CD14-positive monocyte (primary cell): ENCODE results near the gene STAM. TPM values are rescaled to one million over a fixed set of nuclear protein-coding genes. Genes with fewer than 3 reads are reported as not detected.

Source experiments
- DNase-seq, 3 donors: peaks; one replicate each; pipeline ENCODE4 v3.0.0-alpha.2; 2011 to 2022
- H2AFZ ChIP-seq: 2 replicates; pipeline ENCODE4 v1.6.0; 2012; ENCODE audit warnings: mild to moderate bottlenecking, low read depth, low read length, inconsistent platforms; ENCODE audit not compliant: insufficient read depth, poor library complexity, severe bottlenecking
- H3K27ac ChIP-seq, 2 donors: 1 replicate in 1 of 2; 2 replicates in 1 of 2; pipeline ENCODE4 v1.5.1; 2012 to 2013; ENCODE audit warnings: low read length in 2 of 2, control low read depth in 1 of 2, inconsistent platforms in 1 of 2, low read depth in 1 of 2, mild to moderate bottlenecking in 1 of 2
- H3K27me3 ChIP-seq, 2 donors: one replicate each; pipeline versions ENCODE4 v1.6.0 to v1.6.1; 2011 to 2013; ENCODE audit warnings: low read length in 2 of 2; ENCODE audit not compliant: control insufficient read depth in 2 of 2, insufficient read depth in 2 of 2
- H3K36me3 ChIP-seq, 2 donors: replicated peaks in 1 of 2; 1 replicate in 1 of 2; 2 replicates in 1 of 2; pipeline versions ENCODE4 v1.5.1 to v1.6.1; 2012 to 2013; ENCODE audit warnings: low read length in 2 of 2, control low read depth in 1 of 2, inconsistent platforms in 1 of 2, mild to moderate bottlenecking in 1 of 2; ENCODE audit not compliant: insufficient read depth in 2 of 2, control insufficient read depth in 1 of 2
- H3K4me1 ChIP-seq, 2 donors: 1 replicate in 1 of 2; 2 replicates in 1 of 2; pipeline versions ENCODE4 v1.5.1 to v1.6.1; 2012 to 2013; ENCODE audit warnings: low read length in 2 of 2, control low read depth in 1 of 2, inconsistent platforms in 1 of 2, mild to moderate bottlenecking in 1 of 2, moderate library complexity in 1 of 2; ENCODE audit not compliant: insufficient read depth in 2 of 2, control insufficient read depth in 1 of 2
- H3K4me2 ChIP-seq: replicated peaks from 2 replicates; pipeline ENCODE3; 2012; ENCODE audit warnings: low read length, moderate library complexity, mild to moderate bottlenecking; ENCODE audit not compliant: poor library complexity, severe bottlenecking; ENCODE audit errors: extremely low read depth
- H3K4me3 ChIP-seq, 3 experiments: fragments of 200-600 bp in 1 of 3; sonication (generic) in 1 of 3; replicated peaks in 1 of 3; 1 replicate in 2 of 3; 2 replicates in 1 of 3; pipeline ENCODE4 v1.5.1; 2011 to 2013; ENCODE audit warnings: low read length in 3 of 3, mild to moderate bottlenecking in 3 of 3, control low read depth in 2 of 3, low read depth in 2 of 3, inconsistent platforms in 1 of 3, moderate library complexity in 1 of 3
- H3K79me2 ChIP-seq: 2 replicates; pipeline ENCODE4 v1.6.0; 2012; ENCODE audit warnings: mild to moderate bottlenecking, control low read depth, inconsistent platforms, low read length, moderate library complexity; ENCODE audit not compliant: insufficient read depth
- H3K9ac ChIP-seq: 2 replicates; pipeline ENCODE4 v1.6.0; 2017; ENCODE audit warnings: low read length, mild to moderate bottlenecking; ENCODE audit not compliant: insufficient read depth, poor library complexity, severe bottlenecking
- H3K9me3 ChIP-seq, 2 donors: replicated peaks in 1 of 2; 1 replicate in 1 of 2; 2 replicates in 1 of 2; pipeline versions ENCODE4 v1.5.1 to v1.6.1; 2012 to 2013; ENCODE audit warnings: low read length in 2 of 2, control low read depth in 1 of 2; ENCODE audit not compliant: control insufficient read depth in 1 of 2, insufficient read depth in 1 of 2
- H4K20me1 ChIP-seq: 2 replicates; pipeline ENCODE4 v1.6.0; 2012; ENCODE audit warnings: mild to moderate bottlenecking, low read length, control low read depth, moderate library complexity; ENCODE audit not compliant: insufficient read depth
- H3K27ac Mint-ChIP-seq, 7 donors: one replicate each; pipeline ENCODE4 v1.8.0; 2020; ENCODE audit warnings: mild to moderate bottlenecking in 7 of 7, mixed read lengths in 7 of 7, moderate library complexity in 6 of 7, inconsistent platforms in 2 of 7
- H3K27me3 Mint-ChIP-seq, 3 donors: one replicate each; pipeline ENCODE4 v1.8.0; 2021 to 2022; ENCODE audit warnings: low read depth in 3 of 3, mild to moderate bottlenecking in 3 of 3, mixed read lengths in 3 of 3, moderate library complexity in 3 of 3, inconsistent platforms in 1 of 3
- H3K36me3 Mint-ChIP-seq, 2 donors: one replicate each; pipeline ENCODE4 v1.8.0; 2020; ENCODE audit warnings: mixed read lengths in 2 of 2, inconsistent platforms in 1 of 2, mild to moderate bottlenecking in 1 of 2
- H3K4me1 Mint-ChIP-seq: one replicate; pipeline ENCODE4 v1.8.0; 2020; ENCODE audit warnings: mild to moderate bottlenecking, mixed read lengths
- H3K4me3 Mint-ChIP-seq, 2 donors: one replicate each; pipeline ENCODE4 v1.8.0; 2020; ENCODE audit warnings: mild to moderate bottlenecking in 2 of 2, mixed read lengths in 2 of 2, moderate library complexity in 1 of 2
- H3K9me3 Mint-ChIP-seq, 7 donors: one replicate each; pipeline ENCODE4 v1.8.0; 2020 to 2022; ENCODE audit warnings: mixed read lengths in 7 of 7, mild to moderate bottlenecking in 6 of 7, moderate library complexity in 6 of 7, inconsistent platforms in 2 of 7
- CTCF ChIP-seq: fragments of 200-600 bp; IDR thresholded peaks from one replicate; pipeline ENCODE4 v1.8.0; 2022; ENCODE audit warnings: antibody characterized with exemption, mild to moderate bottlenecking
- WGBS: methylation state at CpG from one replicate; pipeline ENCODE4 v1.1.5; 2013; ENCODE audit warnings: missing lambda C conversion rate; ENCODE audit not compliant: insufficient coverage; 5-methylcytosine and 5-hydroxymethylcytosine counted together
- intact Hi-C, 2 donors: fragments of 100-400 bp; cut with micrococcal nuclease; formaldehyde crosslinking; loops; one replicate each; pipeline versions ENCODE4 v1.15.0 to v1.15.1; 2023
- polyA plus RNA-seq, 3 donors: library from polyadenylated mRNA; depleted of rRNA in 1 of 3; unstranded in 2 of 3; stranded (reverse) in 1 of 3; fragments of 300-500 nt in 2 of 3; fragments of >200 nt in 1 of 3; fragmentation: Illumina TruSeq in 2 of 3; gene quantifications; 1 replicate in 2 of 3; 2 replicates in 1 of 3; pipeline ENCODE4 v1.2.3, GENCODE V29; 2012 to 2021

The STAM gene
- polyA plus RNA-seq, 3 donors: 5.5 to 16.4 (median 5.9) TPM

DNA sequence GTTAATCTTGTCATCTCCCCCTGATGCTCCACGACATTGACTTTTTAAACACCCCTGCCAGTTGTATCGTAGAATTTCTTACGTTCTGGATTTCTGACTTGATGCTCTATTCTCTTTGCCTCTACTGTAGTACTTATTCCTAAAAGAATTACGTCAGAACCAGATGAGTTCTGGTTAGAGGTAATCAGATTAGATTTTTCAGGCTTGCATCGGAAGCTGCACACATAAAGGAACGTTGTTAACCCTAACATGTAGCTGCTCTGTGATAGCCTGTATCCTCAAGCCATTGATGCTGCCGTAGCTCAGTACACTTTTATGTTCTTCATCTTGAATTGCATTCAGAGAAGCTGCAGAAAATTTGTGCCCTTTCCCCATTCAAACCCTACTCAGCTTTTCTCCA is 81.8 kb downstream of the STAM start:
- Histone ChIP-seq H3K27ac (no peak overlapping the region), H3K9me3 (peaks cover 4 to 9% of the 10 kb centered on the region in 2 donors), H3K79me2 (no peaks in the 10 kb centered on the region), H3K9ac (no peak overlapping the region), H3K36me3 (peaks cover 4 to 8% of the 10 kb centered on the region in 2 donors), H3K4me3 (no peak overlapping the region), H2AFZ (no peak overlapping the region), H3K27me3 (no peaks in the 10 kb centered on the region), H3K4me1 (no peaks in the 10 kb centered on the region), H3K4me2 (no peak overlapping the region), H4K20me1 (no peaks in the 10 kb centered on the region)
- WGBS: 95% methylated on average over 7 of the region's 7 CpGs
- H3K4me1 Mint-ChIP-seq: no peaks in the 10 kb centered on the region
- H3K4me3 Mint-ChIP-seq: no peak overlapping the region
- no peak for TF ChIP-seq CTCF
- H3K27ac Mint-ChIP-seq: no peak overlapping the region
- DNase-seq: no peak
- intact Hi-C loops: no loop called here
- H3K36me3 Mint-ChIP-seq: peaks cover 20 to 22% of the 10 kb centered on the region in 2 donors
- peaks cover 8 to 18% (median 14%) of the 10 kb centered on the region in 7 donors for H3K9me3 Mint-ChIP-seq
- H3K27me3 Mint-ChIP-seq: no peaks in the 10 kb centered on the region

GRCh38 chr10:17729630-17730029 is 85.7 kb downstream of the STAM start:
- Mint-ChIP-seq H3K27ac (no peak overlapping the region), H3K36me3 (no peaks in the 10 kb centered on the region), H3K9me3 (no peaks in the 10 kb centered on the region), H3K4me1 (no peaks in the 10 kb centered on the region), H3K27me3 (peaks cover 0 to 2% (median 0%) of the 10 kb centered on the region in 3 donors), H3K4me3 (no peak overlapping the region)
- intact Hi-C loops: no loop called here
- no peak for DNase-seq
- Histone ChIP-seq H3K4me1 (no peaks in the 10 kb centered on the region), H3K27me3 (no peaks in the 10 kb centered on the region), H3K79me2 (no peaks in the 10 kb centered on the region), H4K20me1 (no peaks in the 10 kb centered on the region), H3K9ac (no peak overlapping the region), H3K9me3 (no peaks in the 10 kb centered on the region), H2AFZ (no peak overlapping the region), H3K27ac (no peak overlapping the region), H3K4me2 (no peak overlapping the region), H3K36me3 (no peaks in the 10 kb centered on the region), H3K4me3 (no peak overlapping the region)
- TF ChIP-seq CTCF: no peak
- 100% methylated on average over 3 of the region's 6 CpGs for WGBS
